ENCODE measurements around the gene TRIO.

- TF ChIP-seq CTCF (conservative IDR thresholded peaks at IDR 0.05; ENCODE audit: low read depth, low read length) (no peak), EZH2 (IDR thresholded peaks at IDR 0.05; ENCODE audit: borderline replicate concordance, low read depth, low read length, poor library complexity, severe bottlenecking) (no peak)
These were observed 282.4 kb downstream of the TRIO start for GRCh38 chr5:14425559-14425958.

Measured in A673 (cell line).